Hematopoietic multipotent progenitor cell treated with erythropoietin and hydrocortisone succinate and interleukin-3 and kit ligand, for 6 days (in vitro differentiated cells): Measurements from ENCODE around the gene RAB11B.
"Not testable (repeated sequence)": the region's sequence is repeated elsewhere in the genome, so short reads cannot be mapped to it uniquely, and the experiment has no call there.

ENCODE experiments used
- DNase-seq: peaks from one replicate; pipeline ENCODE4 v3.0.0-alpha.2; 2015

RAB11B gene

DNA sequence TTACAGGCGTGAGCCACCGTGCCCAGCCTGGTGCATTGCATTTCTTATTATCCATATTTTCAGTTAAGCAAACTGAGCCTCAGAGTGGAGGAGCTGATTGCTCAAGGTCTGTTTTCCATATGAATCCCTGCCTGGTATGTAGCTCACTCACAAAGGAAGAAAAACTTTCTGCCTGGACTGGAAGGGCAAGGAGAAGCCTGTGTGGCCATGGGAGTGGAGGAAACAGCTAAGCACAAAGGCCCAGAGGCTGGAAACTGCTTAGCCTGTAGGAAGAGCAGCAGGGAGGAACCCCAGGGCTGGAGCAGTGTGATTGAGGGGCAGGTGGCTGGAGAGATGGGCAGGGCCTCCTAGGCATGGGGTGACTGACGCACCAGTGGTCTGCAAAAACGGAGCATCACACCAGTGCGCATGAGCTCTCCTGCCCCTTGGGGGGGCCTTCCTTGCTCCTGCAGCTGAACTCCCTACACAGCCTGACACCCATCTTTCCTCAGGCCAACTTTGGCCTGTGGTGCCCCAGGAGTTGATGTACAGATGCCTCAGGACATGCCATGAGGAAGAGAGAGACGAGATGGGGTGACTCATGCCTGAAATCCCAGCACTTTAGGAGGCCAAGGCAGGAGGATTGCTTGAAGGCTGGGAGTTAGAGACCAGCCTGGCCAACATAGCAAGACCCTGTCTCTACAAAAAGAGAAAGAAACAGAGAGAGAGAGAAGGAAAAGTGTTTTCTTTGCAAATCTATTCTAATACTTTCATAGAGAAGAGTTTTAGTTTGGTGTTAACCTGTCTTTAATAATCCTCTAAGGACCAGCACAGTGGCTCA is 51.8 kb downstream of the RAB11B start:
- no peak for DNase-seq

DNA sequence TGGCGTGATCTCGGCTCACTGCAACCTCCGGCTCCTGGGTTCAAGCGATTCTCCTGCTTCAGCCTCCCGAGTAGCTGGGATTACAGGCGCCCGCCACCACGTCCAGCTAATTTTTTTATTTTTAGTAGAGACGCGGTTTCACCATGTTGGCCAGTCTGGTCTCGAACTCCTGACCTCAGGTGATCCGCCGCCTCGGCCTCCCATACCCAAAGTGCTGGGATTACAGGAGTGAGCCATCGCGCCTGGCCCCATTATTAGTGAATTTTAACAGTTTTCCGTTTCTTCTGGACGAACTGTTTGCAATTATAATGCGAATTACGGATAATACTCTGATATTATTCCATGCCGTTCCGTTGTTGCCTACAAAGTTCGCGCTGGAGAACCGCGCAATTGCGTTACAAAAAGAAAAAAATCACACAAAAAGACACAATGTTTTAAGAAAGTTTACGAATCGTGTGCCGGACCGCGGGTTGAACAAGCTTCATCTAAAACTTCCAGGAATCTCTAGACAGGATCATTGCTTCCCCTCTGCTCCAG is 54.0 kb downstream of the RAB11B start:
- not testable (repeated sequence) for DNase-seq

GRCh38 chr19:8444677-8445487 is 54.7 kb downstream of the RAB11B start, which contains the start of gene HNRNPM:
Gene HNRNPM (plus strand): TSS chr19:8444975. CDS start chr19:8444999, 24 bp downstream.
- DNase-seq = peak; percentile 97

DNA sequence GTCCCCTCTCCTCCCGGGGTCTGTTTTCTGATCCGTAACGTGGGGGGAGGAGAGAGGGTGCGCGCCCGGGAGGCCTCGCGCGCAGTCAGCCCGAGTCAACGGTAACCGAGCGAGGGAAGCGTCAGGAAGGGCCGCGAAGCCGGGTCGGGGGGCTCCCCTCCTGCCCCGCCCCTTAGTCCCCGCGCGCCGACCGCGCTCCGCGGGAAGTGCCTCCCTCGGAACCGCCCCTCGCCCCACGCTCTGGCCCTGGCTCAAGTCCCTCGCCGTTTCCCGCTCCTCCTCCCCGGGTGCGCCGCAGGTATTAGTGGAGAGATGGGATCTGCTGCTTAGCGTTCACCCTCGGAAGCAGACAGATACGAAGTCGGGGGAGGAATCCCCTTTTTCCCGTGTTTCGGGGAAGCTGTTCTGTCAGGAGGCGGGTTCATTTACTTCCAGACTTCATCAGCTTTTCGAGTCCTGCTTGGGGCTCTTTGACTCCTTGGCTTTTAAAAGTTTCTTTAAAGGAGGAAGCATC is 55.4 kb downstream of the RAB11B start:
- peak; percentile 67 for DNase-seq

DNA sequence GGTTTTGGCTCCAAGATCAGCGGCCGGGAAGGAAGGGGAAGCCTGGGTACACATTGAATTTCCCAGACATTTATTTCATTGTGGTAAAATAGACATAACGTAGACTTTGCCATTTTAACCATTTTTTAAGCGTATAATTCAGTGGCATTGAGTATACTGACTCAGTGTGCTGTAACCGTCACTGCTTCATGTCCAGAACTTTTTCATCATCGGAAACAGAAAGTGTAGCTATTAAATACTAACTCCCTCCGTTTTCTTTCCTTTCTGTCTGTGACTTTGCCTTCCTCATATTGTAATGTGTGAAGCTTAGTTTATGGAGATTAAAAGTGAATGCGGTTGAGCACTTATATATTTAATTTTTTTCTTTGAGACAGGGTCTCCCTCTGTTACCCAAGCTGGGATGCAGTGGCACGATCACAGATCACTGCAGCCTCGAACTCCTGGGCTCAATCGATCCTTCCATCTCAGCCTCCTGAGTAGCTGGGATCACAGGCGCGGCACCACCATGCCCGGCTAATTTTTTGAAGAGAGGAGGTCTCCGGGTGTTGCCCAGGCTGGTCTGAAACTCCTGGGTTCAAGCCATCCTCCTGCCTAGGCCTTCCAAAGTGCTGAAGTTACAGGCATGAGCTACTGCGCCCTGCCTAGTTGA is 56.0 kb downstream of the RAB11B start:
- no peak for DNase-seq

DNA sequence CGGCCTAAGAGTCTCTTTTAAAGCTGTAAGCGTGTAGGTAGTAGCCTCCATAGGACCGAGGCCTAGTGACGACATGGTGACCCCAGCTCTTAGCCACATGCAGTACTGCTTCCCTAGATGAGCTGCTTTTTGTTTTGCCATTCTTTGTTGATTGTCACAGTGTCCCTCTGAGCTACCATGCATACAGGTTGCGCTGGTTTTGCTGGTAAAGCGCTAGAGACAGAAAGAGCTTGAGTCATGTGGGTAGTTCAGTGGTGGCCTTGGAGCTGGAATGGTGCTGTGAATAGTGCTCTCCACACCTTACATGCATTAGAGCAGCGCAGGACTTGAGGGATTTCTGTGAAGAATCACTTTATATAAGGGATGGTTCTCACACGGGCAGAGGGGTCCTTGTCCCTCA is 59.7 kb downstream of the RAB11B start:
- no peak for DNase-seq

- DNase-seq = no peak
Observed at GRCh38 chr19:8451377-8451776, 61.2 kb downstream of the RAB11B start.

DNA sequence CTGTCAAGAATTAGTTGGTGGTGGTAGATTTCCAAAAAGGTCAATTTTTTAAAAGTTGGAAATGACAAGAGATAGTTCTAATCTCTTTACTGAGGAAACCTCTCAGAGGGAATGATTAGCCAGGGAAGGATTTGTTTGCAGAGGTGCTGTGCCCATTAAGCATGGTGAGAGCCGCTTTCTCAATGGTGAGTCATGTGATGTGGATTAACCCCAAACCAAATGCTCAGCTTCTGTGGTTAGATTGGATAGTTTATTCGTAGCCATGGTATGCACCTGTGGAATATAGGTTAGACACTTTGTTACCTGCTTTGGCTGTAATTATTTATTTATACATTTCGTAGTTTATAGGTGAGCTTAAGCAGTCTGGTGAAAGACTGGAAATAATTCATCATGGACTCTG is 61.7 kb downstream of the RAB11B start:
- DNase-seq = peak; percentile 35

- no peak for DNase-seq
Observed at GRCh38 chr19:8452446-8453123, 62.4 kb downstream of the RAB11B start.

- no peak for DNase-seq
Observed at GRCh38 chr19:8453616-8454015, 63.5 kb downstream of the RAB11B start.
